ENCODE measurements around the gene COL5A1. TPM values are rescaled to one million over a fixed set of nuclear protein-coding genes. Genes with fewer than 3 reads are reported as not detected.

Gene COL5A1
- total RNA-seq, 4 donors from 2014 or later: 13.3 to 55.0 (median 27.0) TPM

GRCh38 chr9:134726722-134727034 is 85.1 kb downstream of the COL5A1 start:
- no peak for DNase-seq (ENCODE audit: low spot score)
- ATAC-seq (ENCODE audit: low FRiP score): no peak
- no peak for TF ChIP-seq CTCF (IDR thresholded peaks at IDR 0.05)

- no peak for ATAC-seq (ENCODE audit: low FRiP score)
- no peak for TF ChIP-seq CTCF (IDR thresholded peaks at IDR 0.05)
- no peak for DNase-seq (ENCODE audit: low spot score)
Observed at GRCh38 chr9:134728021-134728795, 86.6 kb downstream of the COL5A1 start.

- no peak for DNase-seq (ENCODE audit: low spot score)
- no peak for TF ChIP-seq CTCF (IDR thresholded peaks at IDR 0.05)
- no peak for ATAC-seq (ENCODE audit: low FRiP score)
Observed at GRCh38 chr9:134728801-134729495, 87.3 kb downstream of the COL5A1 start.

- DNase-seq (ENCODE audit: low spot score): no peak
- no peak for ATAC-seq (ENCODE audit: low FRiP score)
- no peak for TF ChIP-seq CTCF (IDR thresholded peaks at IDR 0.05)
Observed at GRCh38 chr9:134730011-134730760, 88.6 kb downstream of the COL5A1 start.

- DNase-seq (ENCODE audit: low spot score): no peak
- ATAC-seq (ENCODE audit: low FRiP score): no peak
- TF ChIP-seq CTCF (IDR thresholded peaks at IDR 0.05): no peak
Observed at GRCh38 chr9:134730761-134731496, 89.3 kb downstream of the COL5A1 start.

GRCh38 chr9:134731497-134732391 is 90.1 kb downstream of the COL5A1 start:
- no peak for TF ChIP-seq CTCF (IDR thresholded peaks at IDR 0.05)
- no peak for ATAC-seq (ENCODE audit: low FRiP score)
- DNase-seq (ENCODE audit: low spot score): no peak
